Activated gamma-delta T cell treated with anti-CD3 and anti-CD28 coated beads, Interleukin-2, amount 50 U/mL, for 16 hours (primary cell): ENCODE results near the gene SLC35G6.
"Not testable (repeated sequence)": the region's sequence is repeated elsewhere in the genome, so short reads cannot be mapped to it uniquely, and the experiment has no call there.

Experiments
- DNase-seq: peaks from one replicate; pipeline ENCODE4 v3.0.0-alpha.2; 2020; ENCODE audit warnings: low read depth

SLC35G6 gene

DNA sequence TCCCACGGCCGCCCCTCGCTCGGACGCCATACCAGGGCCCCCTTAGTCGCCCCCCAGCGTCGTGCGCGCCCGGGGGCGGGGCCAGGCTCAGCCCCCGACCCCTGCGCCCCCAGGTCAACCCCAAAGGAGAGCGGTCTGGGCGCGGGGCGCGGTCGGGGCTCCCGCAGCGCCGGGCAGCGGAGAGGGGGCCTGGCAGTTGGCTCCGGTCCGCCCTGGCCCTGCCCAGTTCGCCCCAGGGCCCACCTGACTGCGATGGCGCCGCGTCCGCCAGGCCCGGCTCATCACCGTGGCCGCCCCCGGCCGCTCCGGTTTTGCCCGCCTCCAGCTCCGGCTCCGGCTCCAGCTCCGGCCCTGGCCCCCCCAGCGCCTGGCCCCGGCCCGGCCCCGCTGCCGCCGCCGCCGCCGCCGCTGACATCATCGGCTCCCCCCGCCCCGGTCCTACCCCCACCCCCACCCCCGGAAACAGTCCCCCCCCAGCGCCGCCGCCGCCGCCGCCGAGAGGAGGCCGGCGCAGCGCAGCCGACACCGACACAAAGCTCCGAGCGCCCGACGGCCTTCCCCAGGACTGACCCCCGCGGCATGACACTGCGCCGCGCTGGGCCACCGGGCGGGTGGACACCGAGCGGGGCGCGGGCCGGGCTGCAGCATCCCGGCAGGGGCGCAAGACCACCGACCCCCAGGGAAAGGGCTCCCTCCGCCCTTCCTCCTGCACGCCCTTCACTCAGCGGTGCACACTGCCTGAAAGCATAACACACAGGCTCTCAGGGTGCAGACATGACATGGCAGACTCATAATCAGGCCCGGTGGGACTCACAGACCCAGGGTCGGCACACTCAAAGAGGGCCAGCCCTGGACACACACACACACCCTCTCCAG lies 1.8 kb upstream of the SLC35G6 start, which contains the start of gene ZBTB4:
Gene ZBTB4, minus strand, starts transcription at position 419 of the 876 bp plus-strand sequence. CDS start 12,830 bp downstream, outside the sequence.
- DNase-seq = peak; percentile 45

DNA sequence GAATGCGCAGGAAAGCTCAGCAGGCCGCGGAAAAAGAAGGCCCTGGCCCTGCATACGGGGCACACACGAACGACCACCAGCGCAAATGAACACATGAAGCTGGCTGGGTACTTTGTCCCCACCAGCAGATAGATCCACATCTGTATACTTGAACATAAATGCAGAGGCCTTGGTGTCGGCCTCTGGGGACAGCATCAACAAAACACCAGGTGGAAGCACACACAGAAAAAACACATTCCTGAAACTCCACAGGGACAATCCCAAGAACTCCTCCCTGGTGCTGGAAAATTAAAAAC lies 1.2 kb upstream of the SLC35G6 start:
- DNase-seq = no peak

DNA sequence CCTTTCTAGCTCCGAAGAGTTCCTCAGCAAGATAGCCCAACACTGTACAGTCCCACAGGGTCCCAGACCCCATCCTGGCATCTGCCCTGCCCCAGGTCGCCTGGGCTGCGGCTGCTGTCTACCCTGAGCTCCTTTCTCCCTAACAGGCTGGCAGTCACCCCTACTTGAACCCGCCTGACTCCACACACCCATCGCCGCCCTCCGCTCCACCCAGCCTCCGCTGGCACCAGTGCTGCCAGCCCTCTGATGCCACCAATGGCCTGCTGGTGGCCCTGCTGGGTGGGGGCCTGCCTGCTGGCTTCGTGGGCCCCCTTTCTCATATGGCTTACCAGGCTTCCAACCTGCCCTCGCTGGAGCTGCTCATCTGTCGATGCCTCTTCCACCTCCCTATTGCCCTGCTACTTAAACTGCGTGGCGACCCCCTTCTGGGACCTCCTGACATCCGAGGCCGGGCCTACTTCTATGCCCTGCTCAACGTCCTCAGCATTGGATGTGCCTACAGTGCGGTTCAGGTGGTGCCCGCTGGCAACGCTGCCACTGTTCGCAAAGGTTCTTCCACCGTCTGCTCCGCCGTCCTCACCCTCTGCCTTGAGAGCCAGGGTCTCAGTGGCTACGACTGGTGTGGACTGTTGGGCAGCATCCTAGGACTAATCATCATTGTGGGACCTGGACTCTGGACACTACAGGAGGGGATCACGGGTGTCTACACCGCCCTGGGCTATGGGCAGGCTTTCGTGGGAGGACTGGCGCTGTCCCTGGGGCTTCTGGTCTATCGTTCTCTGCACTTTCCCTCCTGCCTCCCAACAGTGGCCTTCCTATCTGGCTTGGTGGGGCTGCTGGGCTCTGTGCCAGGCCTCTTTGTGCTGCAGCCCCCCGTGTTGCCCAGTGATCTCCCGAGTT lies 846 bp downstream of the SLC35G6 start:
- not testable (repeated sequence) for DNase-seq

DNA sequence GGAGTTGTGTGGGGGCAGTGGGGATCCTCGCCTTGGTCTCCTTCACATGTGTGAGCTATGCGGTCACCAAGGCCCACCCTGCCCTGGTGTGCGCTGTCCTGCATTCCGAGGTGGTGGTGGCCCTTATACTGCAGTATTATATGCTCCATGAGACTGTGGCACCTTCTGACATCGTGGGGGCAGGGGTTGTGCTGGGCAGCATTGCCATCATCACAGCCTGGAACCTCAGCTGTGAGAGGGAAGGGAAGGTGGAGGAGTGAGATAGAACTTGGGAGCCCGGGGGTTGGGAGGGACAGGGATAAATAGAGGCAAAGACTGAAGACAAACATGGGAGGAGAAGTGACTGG lies 1.5 kb downstream of the SLC35G6 start:
- not testable (repeated sequence) for DNase-seq

DNA sequence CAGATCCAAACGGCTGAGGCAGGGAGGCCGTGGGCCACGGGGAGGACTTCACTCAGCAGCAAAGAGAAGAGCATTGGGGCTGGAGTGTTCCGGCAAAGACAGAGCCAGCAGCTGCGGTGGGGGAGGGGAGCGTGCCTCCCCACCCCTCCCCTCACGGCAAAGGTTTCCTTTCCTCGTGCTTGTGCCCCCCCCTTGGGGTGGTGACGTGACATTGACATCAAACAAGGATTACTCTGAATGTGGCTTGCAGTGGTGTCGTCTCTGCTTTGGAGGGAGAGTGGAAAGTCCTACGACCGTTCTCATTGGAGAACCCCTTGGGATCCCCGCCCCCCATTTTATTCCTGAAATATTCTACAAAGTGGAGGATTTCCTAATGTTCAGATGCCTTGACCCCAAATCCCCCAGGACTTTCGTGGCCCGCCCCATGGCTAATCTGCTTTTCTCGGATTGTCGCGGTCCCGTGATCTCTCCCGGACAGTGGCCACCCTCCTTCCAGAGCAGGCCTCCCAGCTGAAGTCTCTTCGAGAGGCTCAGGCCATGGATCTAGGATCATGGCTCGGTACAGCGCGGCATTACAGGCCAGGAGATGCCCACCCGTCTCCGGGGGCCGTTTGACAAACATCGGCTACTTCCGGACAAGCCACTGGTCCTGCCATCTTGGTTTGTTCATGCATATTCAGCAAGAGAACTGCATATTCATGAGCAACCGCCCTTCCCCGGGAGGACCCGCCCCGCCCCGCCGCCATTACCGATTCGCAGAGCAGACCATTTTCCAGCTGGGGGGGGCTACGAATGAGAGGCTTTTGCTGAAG lies 2.2 kb downstream of the SLC35G6 start:
- peak; percentile 94 for DNase-seq

DNA sequence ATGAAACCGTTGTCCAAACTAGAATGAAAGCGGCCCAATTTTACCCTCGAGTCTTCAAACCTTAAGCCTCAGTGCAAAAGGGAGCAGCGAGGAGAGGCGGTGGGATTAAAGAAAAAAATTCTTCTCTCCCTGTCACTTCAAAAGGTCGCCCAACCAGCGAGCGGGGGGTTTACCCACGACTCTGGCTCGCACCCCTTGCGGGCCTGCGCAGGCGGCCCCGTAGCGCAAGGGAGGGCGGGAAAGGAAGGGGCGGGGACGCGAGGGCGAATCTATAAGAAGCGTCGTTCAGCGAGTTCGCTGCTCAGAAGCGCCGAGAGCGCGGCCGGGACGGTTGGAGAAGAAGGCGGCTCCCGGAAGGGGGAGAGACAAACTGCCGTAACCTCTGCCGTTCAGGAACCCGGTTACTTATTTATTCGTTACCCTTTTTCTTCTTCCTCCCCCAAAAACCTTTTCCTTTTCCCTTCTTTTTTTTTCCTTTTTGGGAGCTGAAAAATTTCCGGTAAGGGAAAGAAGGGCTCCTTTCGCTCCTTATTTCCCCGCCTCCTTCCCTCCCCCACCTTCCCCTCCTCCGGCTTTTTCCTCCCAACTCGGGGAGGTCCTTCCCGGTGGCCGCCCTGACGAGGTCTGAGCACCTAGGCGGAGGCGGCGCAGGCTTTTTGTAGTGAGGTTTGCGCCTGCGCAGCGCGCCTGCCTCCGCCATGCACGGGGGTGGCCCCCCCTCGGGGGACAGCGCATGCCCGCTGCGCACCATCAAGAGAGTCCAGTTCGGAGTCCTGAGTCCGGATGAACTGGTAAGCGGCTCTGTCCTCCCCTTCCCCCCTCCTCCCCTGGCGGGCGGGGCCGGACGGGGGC lies 3.0 kb downstream of the SLC35G6 start, which contains the start of gene POLR2A:
Gene POLR2A, plus strand, starts transcription at position 300 of the 852 bp plus-strand sequence.
- peak; percentile 96 for DNase-seq

DNA sequence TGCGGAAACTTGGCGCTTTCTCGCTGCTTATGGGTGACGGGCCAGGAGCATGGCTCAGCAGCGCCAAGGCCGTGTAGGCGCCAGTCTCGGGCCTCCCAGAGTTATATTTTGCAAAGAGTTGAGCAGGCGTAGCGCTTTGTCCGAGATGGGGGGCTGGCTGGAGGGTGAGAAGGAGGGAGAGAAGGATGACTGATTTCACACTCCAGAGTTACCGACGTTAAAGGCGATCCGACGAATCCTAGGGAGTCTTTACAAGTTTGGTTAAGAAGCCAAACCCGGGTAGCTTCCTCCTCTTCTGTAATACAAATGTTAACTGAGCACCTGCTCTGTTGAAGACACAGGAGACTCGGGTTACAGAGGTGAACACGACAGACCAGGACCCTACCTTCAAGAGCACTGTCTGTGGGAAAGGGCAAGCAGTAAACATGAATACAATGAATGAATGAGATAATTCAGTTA lies 3.7 kb downstream of the SLC35G6 start:
- DNase-seq = no peak

DNA sequence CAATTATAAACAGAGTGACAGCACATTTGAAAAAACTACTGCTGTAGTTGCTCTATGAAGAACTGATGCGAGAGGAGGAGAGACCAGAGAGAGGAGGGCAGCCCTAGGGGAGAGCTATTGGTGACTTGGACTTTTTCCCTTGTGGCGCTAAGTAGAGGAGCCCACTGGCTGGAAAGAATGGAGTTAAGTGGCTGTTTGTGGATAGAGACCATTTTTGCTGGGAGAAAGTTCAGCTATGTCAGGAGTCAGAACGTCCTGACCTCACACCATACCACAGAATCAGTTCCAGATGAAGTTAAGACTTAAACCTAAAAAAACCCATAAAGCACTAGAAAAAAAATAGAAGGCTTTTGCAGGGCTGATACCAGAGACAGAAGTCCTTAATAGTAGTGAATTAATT lies 4.9 kb downstream of the SLC35G6 start:
- DNase-seq = no peak

DNA sequence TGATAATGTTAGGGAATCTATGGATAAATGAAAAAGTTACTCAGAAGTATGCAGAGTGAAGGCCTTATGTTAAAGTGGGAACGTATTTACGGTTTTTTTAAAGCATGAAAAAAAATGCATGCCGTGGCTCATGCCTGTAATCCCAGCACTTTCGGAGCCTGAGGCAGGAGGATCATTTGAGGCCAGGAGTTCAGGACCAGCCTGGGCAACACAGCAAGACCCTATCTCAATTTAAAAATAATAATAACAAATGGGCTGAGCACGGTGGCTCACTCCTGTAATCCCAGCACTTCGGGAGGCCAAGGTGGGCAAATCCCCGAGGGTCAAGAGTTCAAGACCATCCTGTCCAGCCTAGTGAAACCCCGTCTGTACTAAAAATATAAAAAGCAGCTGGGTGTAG lies 8.9 kb downstream of the SLC35G6 start:
- no peak for DNase-seq

DNA sequence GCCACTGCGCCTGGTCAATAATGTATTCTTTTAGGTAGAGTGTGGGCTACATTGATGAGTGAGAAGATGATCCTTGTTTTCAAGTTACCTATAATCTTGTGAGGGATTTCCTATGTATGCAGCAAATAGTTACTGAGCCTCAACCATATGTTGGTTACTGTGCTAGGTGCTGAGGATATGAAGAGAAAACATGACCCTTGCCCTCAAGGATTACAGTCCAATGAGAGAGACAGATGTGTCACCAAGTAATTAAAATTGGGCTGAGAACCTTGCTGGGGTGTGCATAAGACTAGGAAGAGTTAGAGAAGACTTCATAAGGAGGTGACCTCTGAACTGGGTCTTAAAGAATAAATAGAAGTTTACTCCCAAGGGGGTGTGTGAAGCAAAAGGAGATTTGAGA lies 10.3 kb downstream of the SLC35G6 start:
- DNase-seq = no peak

DNA sequence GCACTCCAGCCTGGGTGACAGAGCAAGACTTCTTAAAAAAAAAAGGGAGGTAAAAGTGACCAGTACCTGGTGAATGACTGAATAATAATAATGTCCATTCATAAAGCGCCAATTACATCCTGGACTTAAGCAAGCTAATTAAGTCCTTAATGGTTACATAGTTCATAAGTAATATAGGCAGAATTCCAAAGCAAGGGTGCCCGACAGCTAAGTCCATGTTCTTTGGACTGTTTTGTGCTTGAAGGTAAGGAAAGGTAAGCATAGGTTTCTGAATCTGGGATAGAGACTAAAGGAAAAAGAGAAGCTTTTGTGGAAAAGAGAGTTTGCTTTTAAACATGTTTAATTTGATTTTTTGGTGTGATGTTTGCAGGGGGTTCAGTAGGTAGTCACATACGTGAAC lies 12.7 kb downstream of the SLC35G6 start:
- no peak for DNase-seq

DNA sequence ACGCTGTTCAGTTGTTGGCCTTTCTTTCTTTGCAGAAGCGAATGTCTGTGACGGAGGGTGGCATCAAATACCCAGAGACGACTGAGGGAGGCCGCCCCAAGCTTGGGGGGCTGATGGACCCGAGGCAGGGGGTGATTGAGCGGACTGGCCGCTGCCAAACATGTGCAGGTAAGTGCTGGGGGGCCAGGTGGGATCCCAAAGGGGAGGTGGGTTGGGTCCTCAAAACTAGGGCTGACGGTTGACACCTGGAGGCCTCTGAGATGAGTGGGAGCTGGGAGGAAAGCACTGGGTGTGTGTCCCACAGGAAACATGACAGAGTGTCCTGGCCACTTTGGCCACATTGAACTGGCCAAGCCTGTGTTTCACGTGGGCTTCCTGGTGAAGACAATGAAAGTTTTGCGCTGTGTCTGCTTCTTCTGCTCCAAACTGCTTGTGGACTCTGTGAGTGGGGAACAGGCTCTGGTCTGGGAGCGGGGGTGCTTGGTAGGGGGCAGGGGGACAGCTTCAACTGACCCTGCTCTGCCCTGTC lies 14.7 kb downstream of the SLC35G6 start:
- DNase-seq = no peak

DNA sequence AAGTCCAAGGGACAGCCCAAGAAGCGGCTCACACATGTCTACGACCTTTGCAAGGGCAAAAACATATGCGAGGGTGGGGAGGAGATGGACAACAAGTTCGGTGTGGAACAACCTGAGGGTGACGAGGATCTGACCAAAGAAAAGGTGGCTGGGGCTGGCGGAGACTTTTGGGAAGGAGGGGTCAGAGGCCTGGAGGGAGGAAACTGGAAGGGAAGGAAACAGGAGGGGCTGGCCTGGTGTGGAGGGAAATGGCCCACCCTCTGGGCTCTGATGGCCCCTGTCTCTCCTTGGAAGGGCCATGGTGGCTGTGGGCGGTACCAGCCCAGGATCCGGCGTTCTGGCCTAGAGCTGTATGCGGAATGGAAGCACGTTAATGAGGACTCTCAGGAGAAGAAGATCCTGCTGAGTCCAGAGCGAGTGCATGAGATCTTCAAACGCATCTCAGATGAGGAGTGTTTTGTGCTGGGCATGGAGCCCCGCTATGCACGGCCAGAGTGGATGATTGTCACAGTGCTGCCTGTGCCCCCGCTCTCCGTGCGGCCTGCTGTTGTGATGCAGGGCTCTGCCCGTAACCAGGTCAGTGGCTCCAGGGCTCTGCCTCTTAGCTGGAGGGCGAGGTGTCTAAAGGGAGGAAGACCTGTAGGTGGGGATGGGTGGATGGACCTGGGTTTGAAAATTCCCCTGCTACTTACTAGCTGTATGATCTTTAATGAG lies 15.4 kb downstream of the SLC35G6 start:
- DNase-seq = no peak

DNA sequence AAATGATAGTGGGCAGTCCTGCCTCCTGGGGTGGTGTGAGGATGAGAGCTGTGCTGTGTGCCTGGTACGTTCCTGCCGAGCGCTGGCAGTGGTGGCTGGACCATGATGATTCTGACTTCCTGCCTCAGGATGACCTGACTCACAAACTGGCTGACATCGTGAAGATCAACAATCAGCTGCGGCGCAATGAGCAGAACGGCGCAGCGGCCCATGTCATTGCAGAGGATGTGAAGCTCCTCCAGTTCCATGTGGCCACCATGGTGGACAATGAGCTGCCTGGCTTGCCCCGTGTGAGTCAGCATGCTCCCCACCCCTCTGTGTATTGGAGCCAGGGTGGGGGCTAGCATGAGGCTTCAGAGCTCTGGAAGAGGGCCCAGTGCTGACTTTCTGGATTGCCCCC lies 16.0 kb downstream of the SLC35G6 start:
- DNase-seq = no peak

DNA sequence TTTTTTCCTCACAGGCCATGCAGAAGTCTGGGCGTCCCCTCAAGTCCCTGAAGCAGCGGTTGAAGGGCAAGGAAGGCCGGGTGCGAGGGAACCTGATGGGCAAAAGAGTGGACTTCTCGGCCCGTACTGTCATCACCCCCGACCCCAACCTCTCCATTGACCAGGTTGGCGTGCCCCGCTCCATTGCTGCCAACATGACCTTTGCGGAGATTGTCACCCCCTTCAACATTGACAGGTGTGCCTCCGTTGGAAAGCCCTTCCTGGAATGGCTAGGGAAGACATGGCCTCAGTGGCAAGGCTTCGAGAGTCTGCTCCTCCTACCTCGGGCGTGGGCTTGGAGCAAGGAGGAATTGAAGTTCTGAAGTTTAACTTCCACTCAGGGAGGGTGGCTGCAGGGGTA lies 16.4 kb downstream of the SLC35G6 start:
- no peak for DNase-seq

DNA sequence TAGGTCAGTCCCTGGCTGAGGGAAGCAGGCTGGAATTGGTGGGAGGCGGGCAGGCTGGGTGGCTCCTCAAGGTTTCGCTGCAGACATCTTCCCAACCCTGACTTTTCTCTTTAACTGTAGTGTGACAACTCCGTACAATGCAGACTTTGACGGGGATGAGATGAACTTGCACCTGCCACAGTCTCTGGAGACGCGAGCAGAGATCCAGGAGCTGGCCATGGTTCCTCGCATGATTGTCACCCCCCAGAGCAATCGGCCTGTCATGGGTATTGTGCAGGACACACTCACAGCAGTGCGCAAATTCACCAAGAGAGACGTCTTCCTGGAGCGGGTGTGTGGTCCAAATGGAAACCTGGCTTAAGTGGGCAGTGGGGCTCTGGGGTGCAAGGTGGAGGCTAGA lies 17.9 kb downstream of the SLC35G6 start:
- no peak for DNase-seq

DNA sequence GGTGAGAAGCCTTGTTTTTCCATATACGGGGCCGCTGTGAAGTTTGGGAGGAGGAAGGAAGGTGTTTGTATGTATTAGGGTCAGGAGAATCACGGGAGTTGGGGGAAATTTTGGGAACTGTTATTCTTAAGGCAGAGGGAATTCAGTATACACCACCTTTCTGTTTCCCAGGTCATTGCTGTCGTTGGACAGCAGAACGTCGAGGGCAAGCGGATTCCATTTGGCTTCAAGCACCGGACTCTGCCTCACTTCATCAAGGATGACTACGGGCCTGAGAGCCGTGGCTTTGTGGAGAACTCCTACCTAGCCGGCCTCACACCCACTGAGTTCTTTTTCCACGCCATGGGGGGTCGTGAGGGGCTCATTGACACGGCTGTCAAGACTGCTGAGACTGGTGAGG lies 20.5 kb downstream of the SLC35G6 start:
- no peak for DNase-seq

DNA sequence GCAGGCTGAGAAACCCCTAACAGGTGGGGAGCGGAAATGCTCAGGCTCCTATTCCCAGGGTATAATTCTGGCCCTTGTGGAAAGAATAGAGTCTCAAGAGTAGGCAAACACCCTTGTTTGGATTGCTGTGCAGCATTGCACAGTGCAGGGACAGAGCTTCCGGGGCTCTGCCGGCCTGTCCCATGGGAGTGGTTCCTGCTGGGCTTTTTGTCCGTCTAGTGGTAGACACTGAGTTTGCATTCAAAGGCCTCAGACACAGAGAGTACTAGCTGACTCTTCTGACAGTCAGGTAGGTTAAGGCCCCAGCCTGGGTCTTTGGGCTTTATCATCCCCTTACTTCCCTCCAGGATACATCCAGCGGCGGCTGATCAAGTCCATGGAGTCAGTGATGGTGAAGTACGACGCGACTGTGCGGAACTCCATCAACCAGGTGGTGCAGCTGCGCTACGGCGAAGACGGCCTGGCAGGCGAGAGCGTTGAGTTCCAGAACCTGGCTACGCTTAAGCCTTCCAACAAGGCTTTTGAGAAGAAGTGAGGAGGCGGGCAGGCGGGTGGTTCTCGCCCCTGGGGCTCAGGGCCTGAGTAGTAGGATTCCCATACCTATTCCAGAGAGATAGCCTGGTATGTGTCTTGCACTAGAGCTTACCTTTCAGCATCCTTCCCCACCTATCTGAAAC lies 21.1 kb downstream of the SLC35G6 start:
- DNase-seq = no peak

DNA sequence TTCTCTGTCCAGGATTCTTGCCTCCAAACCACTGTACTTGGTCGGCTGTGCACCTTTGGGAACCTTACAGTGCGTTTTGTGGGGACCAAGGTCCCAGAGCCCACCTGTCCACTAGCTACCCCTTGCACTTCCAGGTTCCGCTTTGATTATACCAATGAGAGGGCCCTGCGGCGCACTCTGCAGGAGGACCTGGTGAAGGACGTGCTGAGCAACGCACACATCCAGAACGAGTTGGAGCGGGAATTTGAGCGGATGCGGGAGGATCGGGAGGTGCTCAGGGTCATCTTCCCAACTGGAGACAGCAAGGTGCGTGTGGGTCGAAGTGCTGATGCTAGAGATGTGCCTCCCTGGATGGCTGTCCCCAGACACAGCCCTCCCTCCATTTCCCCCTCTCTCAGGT lies 21.7 kb downstream of the SLC35G6 start:
- DNase-seq = no peak

DNA sequence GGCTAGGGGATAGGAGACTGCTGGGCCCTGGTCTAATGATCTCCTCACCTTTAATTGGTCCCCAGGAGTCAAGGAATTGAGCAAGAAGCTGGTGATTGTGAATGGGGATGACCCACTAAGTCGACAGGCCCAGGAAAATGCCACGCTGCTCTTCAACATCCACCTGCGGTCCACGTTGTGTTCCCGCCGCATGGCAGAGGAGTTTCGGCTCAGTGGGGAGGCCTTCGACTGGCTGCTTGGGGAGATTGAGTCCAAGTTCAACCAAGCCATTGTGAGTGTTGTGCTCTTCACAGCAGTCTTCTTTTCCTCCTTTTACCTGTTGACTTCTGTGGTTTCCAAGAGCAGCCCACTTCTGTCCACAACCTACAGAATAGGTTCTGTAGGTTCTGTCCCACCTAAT lies 22.3 kb downstream of the SLC35G6 start:
- no peak for DNase-seq
